Fibroblast of skin of right quadriceps (primary cell): Measurements from ENCODE around the gene FGD4.
"Not testable (repeated sequence)": the region's sequence is repeated elsewhere in the genome, so short reads cannot be mapped to it uniquely, and the experiment has no call there.

ENCODE experiments used
- DNase-seq: peaks from one replicate; pipeline ENCODE4 v3.0.0-alpha.2; 2013

FGD4 gene

GRCh38 chr12:32499048-32499447 lies 99.7 kb downstream of the FGD4 start:
- DNase-seq: no peak

DNA sequence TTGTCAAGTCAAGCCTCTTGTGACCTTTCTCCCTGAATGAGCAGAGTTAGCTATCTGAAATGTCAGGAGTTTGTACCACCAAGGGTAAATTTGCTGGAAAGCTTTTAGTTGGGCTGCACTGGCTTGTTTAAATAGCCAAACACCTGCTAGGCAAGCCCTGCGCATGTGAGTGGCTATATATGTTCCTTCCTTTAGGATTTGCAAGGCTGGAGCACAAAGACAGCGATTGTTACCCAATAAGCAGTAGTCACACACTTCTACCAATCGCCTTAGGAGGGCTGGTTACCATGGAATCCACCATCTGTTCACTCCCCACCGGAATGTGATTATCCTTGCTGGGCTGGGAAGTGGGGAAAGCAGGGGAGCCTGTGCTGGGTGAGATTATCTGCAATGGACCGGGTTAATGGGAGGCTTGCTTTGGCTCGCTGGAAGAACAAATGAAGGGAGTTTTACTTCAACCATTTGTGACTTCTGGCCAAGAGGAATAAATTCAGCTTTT lies 102.5 kb downstream of the FGD4 start:
- peak; percentile 9 for DNase-seq

- no peak for DNase-seq
Observed at GRCh38 chr12:32502693-32503502, 103.5 kb downstream of the FGD4 start.

GRCh38 chr12:32503730-32504129 lies 104.4 kb downstream of the FGD4 start:
- DNase-seq: no peak

GRCh38 chr12:32504591-32504990 lies 105.2 kb downstream of the FGD4 start:
- no peak for DNase-seq

DNA sequence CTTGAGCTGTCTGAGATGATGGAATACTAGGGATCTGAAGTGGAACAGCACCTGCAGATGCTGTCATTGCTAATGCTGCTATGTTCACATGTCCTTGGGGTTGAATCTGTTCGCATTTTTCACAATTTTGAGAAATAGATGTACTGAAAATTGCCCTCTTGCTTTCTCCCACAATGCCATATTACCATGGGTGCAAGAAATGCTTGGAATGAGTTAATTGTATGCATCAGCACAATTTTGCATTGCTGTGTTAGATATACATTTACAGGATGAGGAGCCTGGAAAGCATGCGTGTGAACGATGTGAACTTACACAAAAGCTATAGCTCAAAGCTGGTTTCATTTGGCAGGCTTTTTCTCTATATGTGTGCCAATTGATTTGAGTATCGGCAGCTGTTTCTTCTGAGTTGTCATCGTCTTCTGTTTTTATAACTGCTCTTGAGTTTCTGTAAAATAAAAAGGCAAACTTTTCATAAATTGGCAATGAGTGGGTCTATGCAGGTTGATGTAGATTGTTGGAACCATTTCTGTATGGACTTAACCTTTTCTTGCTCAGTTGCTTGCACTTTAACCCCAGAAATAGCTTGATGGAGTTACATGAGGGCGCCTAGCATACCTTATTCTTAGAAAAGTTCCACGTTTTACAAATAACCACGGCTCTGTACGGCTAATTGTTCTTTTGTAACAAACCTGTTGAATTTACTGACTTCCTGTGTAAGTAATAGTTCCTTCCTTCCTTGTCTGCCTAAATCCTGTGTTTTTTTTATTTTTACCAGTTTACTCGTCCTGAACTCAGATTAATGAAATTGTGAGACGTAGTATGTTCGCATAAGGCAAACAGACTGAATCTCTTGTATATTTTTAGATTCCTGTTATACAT lies 105.9 kb downstream of the FGD4 start:
- DNase-seq: no peak

DNA sequence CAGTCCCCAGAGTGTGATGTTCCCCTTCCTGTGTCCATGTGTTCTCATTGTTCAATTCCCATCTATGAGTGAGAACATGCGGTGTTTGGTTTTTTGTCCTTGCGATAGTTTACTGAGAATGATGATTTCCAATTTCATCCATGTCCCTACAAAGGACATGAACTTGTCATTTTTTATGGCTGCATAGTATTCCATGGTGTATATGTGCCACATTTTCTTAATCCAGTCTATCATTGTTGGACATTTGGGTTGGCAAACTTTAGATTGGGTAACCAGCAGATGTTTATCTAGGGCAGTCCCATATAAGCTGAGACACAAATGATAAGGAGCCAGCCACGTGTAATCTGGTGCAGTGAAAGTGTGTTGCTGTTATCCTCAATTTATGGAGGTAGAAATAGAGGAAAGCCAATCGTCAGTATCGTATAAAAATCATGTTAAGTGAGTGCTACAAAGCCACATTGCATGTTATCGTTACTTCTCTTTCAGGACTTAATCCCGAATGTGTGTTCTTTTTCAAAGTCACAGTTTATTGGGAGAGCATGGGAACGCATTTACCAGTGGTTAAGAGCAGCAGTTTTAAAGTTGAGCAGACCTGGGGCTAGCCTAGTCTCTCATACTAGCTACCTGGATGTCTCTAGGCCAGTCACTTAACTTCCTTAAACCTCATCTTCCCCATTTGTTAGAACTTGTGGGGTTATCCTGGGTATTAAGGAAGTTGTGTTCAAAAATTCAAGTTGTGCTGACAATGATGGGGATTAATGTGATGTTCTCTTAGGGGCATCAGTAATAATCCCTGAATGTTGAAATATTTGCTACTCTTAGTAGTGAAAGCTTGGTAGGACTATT lies 108.0 kb downstream of the FGD4 start:
- DNase-seq: not testable (repeated sequence)

DNA sequence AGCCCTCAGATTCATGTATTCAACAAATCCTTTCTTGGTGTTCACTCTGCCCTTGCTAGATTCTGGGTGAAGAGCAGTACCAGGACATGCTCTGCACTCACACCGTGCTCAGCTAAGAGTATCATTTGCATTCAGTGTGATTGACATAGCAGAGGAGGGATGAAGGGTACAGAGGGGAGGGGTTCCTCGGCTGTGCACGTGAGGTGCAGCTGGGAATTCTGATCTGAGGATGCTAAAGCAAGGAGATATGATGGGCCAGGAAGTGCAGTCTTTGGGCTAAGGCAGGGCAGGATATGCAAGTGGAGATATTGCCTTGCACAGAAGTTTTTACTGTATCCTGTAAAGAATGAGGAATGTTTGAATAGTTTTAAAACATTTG lies 108.6 kb downstream of the FGD4 start:
- no peak for DNase-seq

DNA sequence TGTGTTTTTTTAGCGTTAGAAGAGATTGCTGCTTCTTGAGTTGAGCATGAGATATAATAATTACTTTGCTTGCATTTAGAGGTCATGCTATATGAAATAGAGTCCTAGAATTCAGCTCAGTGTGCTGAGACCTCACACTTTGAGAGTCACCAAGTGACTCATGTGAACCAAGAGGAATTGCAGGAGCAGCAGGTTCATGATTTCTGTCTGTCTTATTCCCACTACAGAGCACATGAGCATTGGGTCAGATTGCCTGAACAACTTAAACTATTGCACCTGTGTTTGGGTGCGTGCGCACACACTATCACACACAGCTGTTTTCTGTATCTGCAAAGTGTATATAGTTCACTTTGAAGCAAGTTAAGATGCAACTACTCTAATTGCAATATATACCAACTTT lies 109.3 kb downstream of the FGD4 start:
- DNase-seq: no peak

- no peak for DNase-seq
Observed at GRCh38 chr12:32509328-32510091, 110.2 kb downstream of the FGD4 start.

DNA sequence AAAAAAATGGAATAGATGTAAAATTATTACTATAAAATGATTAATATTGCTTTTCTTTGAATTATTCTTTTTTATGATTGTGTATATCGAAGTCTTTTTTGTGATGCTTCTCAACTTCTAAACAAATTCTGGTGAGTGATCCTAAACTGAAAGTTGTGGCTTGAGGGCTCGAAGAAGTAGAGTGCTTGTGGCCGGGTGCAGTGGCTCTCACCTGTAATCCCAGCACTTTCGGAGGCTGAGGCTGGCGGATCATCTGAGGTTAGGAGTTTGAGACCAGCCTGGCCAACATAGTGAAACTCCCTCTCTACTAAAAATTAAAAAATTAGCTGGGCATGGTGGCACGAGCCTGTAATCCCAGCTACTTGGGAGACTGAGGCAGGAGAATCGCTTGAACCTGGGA lies 112.6 kb downstream of the FGD4 start:
- DNase-seq: not testable (repeated sequence)

DNA sequence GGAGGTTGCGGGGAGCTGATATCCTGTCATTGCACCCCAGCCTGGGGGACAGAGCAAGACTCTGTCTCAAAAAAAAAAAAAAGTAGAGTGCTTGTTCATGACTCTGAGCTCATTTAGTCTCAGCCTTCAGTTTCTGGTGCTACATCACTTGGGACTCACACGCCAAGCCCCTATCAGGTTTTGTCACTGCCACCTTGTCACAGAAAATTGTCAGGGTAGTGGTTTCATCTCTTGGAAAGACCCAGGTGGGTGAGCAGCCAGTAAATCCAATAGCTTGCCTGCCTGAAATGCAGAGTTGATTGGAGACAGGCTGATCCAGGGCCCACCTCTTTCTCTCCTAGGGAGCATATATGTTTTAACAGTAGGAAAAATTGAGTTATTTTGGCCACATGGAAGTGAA lies 113.0 kb downstream of the FGD4 start:
- no peak for DNase-seq

GRCh38 chr12:32512910-32513309 lies 113.6 kb downstream of the FGD4 start:
- DNase-seq: no peak

- no peak for DNase-seq
Observed at GRCh38 chr12:32515137-32515873, 115.9 kb downstream of the FGD4 start.

- no peak for DNase-seq
Observed at GRCh38 chr12:32516230-32516629, 116.9 kb downstream of the FGD4 start.

DNA sequence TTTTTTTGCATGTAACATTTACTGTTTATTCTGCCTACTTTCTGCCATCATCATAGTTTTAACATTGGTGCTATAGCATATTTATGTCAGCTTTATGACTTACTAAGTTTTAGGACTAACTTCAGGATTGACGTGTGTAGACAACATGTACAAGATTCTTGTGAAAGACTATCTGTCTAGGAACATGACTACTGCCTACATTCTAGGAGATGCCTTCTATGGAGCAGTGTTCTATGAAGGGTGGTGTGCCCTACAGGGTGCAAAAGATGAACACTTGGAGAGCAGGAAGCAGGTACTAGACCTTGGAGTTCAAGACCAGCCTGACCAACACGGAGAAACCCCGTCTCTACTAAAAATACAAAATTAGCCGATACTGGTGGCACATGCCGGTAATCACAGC lies 118.6 kb downstream of the FGD4 start:
- DNase-seq: no peak

DNA sequence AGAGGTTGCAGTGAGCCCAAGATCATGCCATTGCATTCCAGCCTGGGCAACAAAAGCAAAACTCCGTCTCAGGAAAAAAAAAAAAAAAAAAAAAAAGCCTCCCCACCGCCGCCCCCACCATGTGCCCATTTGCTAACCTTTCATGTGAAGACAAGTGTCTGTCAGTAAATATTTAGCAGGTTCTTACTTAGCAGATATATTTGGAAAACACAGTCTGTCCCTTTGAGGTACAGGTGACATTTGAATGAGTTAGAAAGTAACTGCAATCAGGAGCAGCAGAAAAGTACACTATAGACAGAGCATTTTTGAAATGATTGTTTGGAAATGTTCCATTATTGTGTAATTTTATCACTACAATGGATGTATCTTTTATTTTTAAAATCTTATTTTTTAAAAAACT lies 119.7 kb downstream of the FGD4 start:
- no peak for DNase-seq

DNA sequence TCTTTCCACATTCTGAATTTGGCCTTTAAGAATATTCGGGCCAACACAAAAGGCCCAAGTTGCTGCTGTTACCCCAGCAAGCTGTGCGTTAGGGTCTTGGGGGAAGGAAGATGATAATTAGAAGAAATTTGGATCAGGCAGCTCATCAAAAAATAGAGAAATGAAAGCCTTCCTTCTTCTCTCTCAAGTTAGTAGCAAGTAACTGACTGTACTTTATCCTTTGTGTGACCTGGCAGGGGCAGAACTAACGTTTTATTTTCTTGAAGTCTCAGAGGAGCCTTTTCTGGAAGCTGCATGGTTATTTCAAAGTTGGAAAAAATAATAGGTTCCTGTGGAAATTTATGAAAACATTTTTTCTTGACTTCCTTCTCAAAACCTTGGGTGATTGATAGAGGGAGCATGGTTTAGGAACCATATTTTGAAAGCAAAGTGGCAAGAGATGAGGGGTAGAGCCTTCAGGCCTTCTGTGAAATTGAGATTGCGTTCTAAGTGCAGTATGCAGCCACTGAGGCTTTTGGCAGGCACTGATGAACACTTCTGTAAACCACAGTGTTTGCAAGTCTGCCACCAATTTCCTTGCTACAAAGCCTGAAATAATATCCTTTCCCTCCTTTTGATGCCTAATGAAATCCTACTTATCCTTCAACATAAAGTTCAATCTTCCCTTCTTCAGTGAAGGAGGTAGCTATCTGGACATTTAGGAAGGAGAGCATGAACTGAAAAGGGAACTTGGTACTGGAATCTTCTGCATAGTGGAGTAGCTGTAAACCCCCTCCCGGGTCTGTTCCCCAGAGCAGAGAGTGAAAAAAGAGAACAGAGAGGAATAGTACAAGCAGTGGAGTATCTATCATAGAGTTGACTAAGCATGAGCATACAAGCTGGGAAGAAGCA lies 123.2 kb downstream of the FGD4 start:
- DNase-seq: no peak

DNA sequence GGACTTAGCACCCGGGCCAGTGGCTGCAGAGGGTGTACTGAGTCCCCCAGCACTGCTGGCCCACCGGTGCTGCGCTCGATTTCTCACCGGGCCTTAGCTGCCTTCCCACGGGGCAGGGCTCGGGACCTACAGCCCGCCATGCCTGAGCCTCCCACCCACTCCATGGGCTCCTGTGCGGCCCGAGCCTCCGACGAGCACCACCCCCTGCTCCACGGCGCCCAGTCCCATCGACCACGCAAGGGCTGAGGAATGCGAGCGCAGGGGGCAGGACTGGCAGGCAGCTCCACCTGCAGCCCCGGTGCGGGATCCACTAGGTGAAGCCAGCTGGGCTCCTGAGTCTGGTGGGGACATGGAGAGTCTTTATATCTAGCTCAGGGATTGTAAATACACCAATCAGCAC lies 126.4 kb downstream of the FGD4 start:
- not testable (repeated sequence) for DNase-seq

DNA sequence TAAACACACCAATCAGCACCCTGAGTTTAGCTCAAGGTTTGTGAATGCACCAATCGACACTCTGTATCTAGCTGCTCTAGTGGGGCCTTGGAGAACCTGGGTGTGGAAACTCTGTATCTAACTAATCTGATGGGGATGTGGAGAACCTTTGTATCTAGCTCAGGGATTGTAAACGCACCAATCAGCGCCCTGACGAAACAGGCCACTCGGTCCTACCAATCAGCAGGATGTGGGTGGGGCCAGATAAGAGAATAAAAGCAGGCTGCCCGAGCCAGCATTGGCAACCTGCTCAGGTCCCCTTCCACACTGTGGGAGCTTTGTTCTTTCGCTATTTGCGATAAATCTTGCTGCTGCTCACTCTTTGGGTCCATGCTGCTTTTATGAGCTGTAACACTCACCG lies 127.0 kb downstream of the FGD4 start:
- not testable (repeated sequence) for DNase-seq
